CD4-positive, alpha-beta T cell treated with Interleukin-21 for 1 hour (primary cell): ENCODE results near the gene NPIPB8.
"Not testable (repeated sequence)": the region's sequence is repeated elsewhere in the genome, so short reads cannot be mapped to it uniquely, and the experiment has no call there.

Source experiments
- DNase-seq: peaks from one replicate; pipeline ENCODE4 v3.0.0-alpha.2; 2020

The NPIPB8 gene

DNA sequence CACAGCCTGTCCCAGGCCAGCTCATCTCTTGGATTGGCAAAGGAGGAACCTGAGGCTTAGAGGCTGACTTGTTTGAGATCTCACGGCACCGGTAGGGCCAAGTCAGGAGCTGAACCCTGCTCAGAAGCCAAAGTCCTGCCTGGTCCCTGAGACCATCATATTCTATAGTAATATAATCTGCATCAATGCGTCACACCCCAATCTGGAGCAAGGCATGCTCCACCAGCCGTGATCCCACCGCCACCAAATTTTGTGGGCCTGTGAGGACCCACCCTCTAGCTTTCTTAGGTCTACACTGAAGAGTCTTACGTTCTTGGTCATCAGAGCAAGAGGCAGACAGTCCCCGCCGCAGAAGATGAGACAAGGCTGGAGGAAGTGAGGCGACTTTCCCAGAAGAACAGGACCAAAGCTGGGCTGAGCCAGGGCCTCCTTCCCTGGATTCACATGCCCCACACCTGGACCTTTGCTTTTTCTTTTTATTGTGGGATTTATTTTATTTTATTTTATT is 30.7 kb upstream of the NPIPB8 start:
- no peak for DNase-seq

- not testable (repeated sequence) for DNase-seq
These were observed 30.0 kb upstream of the NPIPB8 start for GRCh38 chr16:28607681-28608495.

DNA sequence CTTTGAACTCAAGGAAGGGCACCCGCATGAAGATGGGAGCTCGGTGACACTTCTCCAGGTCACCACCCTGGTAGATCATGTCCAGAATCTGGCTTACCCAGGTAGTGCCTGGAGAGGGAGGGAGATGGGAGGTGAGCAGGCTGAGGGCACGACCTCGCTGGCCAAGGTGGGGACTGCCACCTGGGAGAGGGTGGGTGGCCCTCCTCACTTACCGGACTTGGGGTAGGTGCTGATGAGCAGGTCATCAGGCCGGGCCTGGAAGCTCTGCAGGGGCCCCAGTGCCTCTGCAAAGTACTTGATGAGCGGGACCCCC is 29.4 kb upstream of the NPIPB8 start:
- not testable (repeated sequence) for DNase-seq

DNA sequence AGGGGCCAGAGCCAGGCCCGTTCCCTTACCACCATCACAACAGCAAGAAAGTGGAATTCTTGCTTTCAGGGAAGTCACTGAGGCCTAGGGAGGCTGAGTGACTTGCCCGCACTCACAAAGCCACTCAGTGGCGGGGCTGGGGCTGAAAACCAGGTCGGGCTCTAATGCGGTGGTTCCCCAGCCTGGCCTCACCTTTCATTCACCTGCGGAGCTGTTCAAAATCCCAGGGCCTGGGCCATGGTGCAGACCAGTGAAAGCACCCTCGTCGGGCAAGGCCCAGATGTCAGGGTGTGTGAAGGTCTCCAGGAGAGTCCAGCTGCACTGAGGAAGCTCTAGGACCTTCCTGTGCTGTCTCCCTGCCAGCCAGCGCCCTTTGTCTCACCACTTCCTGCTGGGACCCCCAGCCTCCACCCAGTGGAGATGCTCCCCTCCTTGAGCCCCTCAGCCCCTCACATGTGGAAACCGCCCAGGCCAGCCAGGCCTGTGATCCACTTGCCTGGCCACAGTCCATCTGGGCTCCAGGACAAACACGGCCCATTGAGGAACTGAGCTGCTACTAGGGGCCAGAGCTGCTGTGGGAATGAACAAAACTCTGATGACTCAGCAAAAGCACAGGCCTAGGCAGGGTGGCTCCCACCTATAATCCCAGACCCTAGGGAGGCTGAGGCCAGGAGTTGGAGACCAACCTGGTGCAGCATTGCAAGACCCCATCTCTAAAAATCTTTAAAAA is 28.8 kb upstream of the NPIPB8 start:
- DNase-seq = not testable (repeated sequence)

DNA sequence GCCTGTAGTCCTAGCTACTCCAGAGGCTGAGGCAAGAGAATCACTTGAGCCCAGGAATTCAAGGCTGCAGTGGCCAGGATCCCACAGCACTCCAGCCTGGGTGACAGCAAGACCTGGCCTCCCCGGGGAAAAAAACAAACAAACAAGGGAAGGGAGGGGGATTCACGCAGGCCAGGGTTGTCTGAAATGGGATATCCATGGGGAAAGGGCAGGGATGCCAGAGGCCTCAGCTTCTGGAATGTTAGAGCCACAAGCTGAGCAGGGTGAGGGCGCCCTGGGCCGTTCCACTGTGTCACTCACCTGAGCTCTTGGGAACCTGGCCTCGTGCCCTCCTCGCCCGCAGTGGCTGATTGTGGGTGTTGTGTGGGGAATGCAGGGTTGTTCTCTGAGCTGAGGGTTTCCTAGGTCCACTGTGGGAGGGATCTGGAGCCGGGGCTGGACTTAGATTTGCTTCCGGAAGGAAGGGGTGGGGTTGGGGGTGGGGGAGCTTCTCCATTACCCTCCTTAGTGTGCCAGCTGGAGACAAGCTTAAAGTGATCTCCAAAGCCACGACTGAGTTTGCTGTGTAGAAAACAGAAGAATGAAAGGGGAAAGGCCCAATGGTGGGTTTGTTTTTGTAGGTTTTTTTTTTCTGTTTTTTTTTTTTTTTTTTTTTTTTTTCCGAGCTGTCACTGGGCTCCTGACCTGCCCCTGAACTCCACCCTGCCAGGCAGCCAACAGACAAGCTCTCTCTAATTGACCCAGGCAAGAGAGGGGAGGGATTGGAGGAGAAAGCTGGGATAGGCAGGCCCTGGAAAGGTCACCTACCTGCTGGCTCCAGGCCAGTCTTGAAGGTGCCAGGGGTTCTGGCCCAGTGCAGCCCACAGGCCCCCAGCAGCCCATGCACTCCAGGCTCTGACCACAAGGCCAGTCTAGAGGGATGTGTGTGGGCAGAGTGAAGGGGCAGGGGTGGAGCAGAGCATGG is 28.0 kb upstream of the NPIPB8 start, which contains the start of gene SULT1A1:
TSS of gene SULT1A1 (minus strand) at position 414 of the 964 bp plus-strand sequence. CDS start 1,189 bp downstream, outside the sequence.
- DNase-seq = no peak

GRCh38 chr16:28610595-28611191 is 27.2 kb upstream of the NPIPB8 start:
- DNase-seq = no peak

- not testable (repeated sequence) for DNase-seq
These were observed 25.2 kb upstream of the NPIPB8 start for GRCh38 chr16:28612359-28613280.

- DNase-seq = not testable (repeated sequence)
These were observed 24.0 kb upstream of the NPIPB8 start for GRCh38 chr16:28613912-28614311.

GRCh38 chr16:28614561-28614960 is 23.3 kb upstream of the NPIPB8 start:
- DNase-seq = not testable (repeated sequence)

GRCh38 chr16:28615486-28616223 is 22.2 kb upstream of the NPIPB8 start:
- peak; percentile 38 for DNase-seq

DNA sequence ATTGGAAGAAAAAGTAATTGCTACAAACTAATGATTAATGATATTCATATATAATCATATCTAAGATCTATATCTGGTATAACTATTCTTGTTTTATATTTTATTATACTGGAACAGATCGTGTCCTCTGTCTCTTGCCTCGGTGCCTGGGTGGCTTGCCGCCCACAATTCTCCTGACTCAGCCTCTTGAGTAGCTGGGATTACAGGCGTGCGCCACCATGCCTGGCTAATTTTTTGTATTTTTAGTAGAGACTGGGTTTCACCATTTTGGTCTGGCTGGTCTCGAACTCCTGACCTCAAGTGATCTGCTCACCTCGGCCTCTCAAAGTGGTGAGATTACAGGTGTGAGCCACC is 21.7 kb upstream of the NPIPB8 start:
- DNase-seq = not testable (repeated sequence)

DNA sequence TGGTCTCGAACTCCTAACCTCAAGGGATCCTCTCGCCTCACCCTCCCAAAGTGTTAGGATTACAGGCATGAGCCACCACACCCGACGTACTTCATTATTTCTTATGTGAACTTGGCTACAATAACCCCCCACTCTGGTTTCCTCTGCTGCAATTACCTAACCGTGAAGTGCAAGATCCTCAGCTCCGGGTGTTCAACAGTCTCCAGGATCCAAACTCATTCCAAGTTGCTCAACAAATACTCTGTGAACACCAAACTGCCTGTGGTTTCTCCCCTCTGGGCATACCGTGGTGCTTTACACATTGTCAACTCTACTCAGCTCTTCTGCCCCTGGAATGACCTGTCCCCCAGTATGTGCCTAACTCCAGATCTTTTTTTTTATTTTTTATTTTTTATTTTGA is 21.2 kb upstream of the NPIPB8 start:
- DNase-seq = no peak

DNA sequence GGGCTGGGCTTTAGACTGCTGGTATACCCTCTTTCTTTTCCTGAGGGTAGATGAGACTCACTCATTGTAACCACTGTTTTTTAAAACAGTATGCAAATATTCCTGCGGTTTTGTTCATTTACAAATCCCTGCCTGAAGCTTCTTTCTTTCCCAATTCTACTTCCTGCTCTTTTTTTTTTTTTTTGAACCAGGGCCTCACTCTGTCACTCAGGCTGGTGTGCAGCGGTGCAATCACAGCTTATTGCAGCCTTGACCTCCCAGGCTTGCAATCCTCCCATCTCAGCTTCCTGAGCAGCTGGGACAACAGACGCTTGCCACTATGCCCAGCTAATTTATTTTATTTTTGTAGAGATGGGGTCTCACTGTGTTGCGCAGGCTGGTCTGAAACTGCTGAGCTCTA is 20.0 kb upstream of the NPIPB8 start:
- no peak for DNase-seq

DNA sequence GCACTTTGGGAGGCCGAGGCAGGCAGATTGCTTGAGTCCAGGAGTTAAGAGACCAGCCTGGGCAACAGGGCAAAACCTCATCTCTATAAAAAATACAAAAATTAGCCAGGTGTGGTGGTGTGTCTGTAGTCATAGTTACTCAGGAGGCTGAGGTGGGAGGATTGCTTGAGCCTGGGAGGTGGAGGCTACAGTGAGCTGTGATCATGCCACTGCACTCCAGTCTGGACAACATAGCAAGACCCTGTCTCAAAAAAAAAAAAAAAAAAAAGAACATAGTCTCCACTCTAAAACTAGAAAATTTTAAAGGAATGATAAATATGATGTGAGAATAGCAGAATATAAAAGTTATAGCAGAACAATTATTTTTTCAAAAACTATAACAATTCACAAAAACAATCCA is 17.5 kb upstream of the NPIPB8 start:
- not testable (repeated sequence) for DNase-seq

DNA sequence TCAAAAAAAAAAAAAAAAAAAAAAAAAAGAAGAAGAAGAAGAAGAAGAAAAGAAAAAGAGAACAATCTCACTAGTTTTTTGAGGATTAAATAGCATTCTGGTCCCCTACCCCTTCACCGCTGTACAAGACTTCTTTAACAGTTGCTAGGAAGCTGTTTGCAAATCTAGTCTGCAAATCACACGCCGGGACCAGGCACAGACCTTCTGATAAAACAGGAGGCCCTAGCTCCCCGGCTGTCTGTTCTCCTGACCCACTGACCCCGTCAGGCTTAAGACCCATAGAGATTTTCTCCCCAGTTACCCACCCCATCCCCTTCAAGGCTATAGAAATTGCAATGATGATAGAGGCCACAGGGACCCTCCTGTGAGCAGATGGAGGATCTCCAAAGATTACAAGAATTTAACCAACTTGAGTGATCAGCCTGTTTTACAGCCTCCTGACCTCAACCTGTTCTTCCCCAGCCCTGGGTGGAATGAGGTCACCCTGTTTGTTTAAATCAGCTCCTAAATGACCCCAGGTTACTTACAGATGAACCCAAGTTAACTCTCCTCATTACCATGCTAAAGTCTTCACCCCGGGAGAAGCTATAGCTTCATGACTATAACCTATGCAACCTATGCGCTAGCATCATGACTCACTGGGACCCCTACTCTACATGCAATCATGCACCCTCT is 16.2 kb upstream of the NPIPB8 start:
- no peak for DNase-seq

DNA sequence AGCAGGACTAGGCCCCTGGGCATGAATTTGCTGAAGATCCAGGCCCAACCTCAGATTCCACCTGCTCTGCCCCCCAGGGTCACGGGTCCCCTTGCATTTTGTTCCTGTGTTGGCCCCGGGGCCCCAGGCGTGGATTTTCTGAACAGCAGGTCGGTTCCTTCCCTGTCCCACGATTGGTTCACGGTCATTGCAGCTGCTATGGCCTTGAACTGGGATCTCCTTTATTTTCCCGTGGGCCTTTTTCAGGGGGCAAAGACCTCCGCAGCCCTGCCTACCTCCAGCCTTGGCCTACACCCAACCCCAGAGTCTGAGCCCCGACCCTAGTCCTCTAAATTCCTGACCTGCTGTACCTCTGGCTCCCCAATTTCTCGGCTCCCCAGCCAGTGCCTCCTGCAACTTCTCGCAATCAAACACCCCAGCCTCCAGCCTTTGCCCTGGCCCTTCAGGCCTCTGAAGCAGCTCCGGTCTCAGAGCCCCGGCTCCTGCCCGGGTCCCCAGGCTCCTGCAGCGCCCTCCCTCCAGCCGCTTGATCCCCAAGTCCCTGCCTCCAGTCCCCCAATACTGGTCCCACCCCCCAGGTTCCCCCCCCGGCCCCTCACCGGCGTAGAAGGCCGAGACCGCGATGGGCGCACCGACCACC is 15.2 kb upstream of the NPIPB8 start:
- DNase-seq = not testable (repeated sequence)

GRCh38 chr16:28623172-28623711 is 14.6 kb upstream of the NPIPB8 start:
- peak; percentile 67 for DNase-seq

GRCh38 chr16:28630905-28631304 is 7.0 kb upstream of the NPIPB8 start:
- DNase-seq = not testable (repeated sequence)
